NCI-H2107 treated with DMSO at 0.1 percent for 48 hours (cell line): ENCODE results near the gene LUM.

Experiments used
- DNase-seq: peaks from one replicate; lab custom pipeline; 2025; ENCODE audit not compliant: unreplicated experiment; lab: John Stamatoyannopoulos, UW

Gene LUM

GRCh38 chr12:91111366-91112325 is at the start of gene LUM:
TSS of gene LUM (minus strand) at chr12:91111494. CDS start at chr12:91108979, 2,515 bp downstream.
- DNase-seq = no peak

GRCh38 chr12:91161009-91161408 is 49.7 kb upstream of the LUM start:
- DNase-seq = no peak

GRCh38 chr12:91155990-91156389 is 44.7 kb upstream of the LUM start:
- DNase-seq = no peak

GRCh38 chr12:91154131-91154530 is 42.8 kb upstream of the LUM start:
- no peak for DNase-seq

- no peak for DNase-seq
Observed at GRCh38 chr12:91144053-91144452, 32.8 kb upstream of the LUM start.

GRCh38 chr12:91143206-91143605 is 31.9 kb upstream of the LUM start:
- no peak for DNase-seq

- no peak for DNase-seq
Observed at GRCh38 chr12:91142221-91142631, 30.9 kb upstream of the LUM start.

- no peak for DNase-seq
Observed at GRCh38 chr12:91140026-91140931, 29.0 kb upstream of the LUM start.

GRCh38 chr12:91139286-91139685 is 28.0 kb upstream of the LUM start:
- no peak for DNase-seq

- DNase-seq = no peak
Observed at GRCh38 chr12:91138337-91138920, 27.1 kb upstream of the LUM start.

GRCh38 chr12:91133871-91134270 is 22.6 kb upstream of the LUM start:
- DNase-seq = no peak

- no peak for DNase-seq
Observed at GRCh38 chr12:91129662-91130362, 18.5 kb upstream of the LUM start.

GRCh38 chr12:91127751-91128150 is 16.5 kb upstream of the LUM start:
- DNase-seq = no peak

- no peak for DNase-seq
Observed at GRCh38 chr12:91127306-91127705, 16.0 kb upstream of the LUM start.

GRCh38 chr12:91126516-91126915 is 15.2 kb upstream of the LUM start:
- DNase-seq = no peak

- DNase-seq = no peak
Observed at GRCh38 chr12:91123236-91123916, 12.1 kb upstream of the LUM start.

GRCh38 chr12:91120781-91121180 is 9.5 kb upstream of the LUM start:
- no peak for DNase-seq

GRCh38 chr12:91119089-91119488 is 7.8 kb upstream of the LUM start:
- DNase-seq = no peak

- no peak for DNase-seq
Observed at GRCh38 chr12:91113621-91114020, 2.3 kb upstream of the LUM start.

- no peak for DNase-seq
Observed at GRCh38 chr12:91110311-91110924, 876 bp downstream of the LUM start.
